Fibroblast of skin of back (primary cell): ENCODE measurements around the gene EXT2. TPM values are rescaled to one million over a fixed set of nuclear protein-coding genes. Genes with fewer than 3 reads are reported as not detected.
A peak's percentile ranks its signal among the peaks of the same experiment; 100 is the strongest.

Experiments
- DNase-seq: peaks from one replicate; pipeline ENCODE4 v3.0.0-alpha.2; 2013
- polyA plus RNA-seq, 2 experiments: library from polyadenylated mRNA; unstranded; fragments of 120-200 nt; gene quantifications; one replicate each; pipeline ENCODE4 v1.2.1, GENCODE V29; 2013; ENCODE audit not compliant: insufficient read length in 2 of 2

EXT2 gene
- polyA plus RNA-seq (2013, experiment 1 of 2; ENCODE audit: insufficient read length), result 85.4 TPM
- polyA plus RNA-seq (2013, experiment 2 of 2; ENCODE audit: insufficient read length), result 80.1 TPM

GRCh38 chr11:44095506-44096359 lies at the start of gene EXT2:
TSS of gene EXT2 (plus strand) at chr11:44095678. CDS start at chr11:44107713, 12,035 bp downstream.
- peak; percentile 76 for DNase-seq

- DNase-seq, result no peak
These were observed 49.3 kb upstream of the EXT2 start for GRCh38 chr11:44046182-44046581.

- no peak for DNase-seq
These were observed 48.2 kb upstream of the EXT2 start for GRCh38 chr11:44047298-44047697.

GRCh38 chr11:44047931-44048431 lies 47.5 kb upstream of the EXT2 start, which contains the start of gene ACCSL:
TSS of gene ACCSL (plus strand) at chr11:44047981. CDS start at chr11:44048037, 56 bp downstream.
- no peak for DNase-seq

GRCh38 chr11:44049832-44050231 lies 45.6 kb upstream of the EXT2 start:
- DNase-seq, result no peak

- DNase-seq, result no peak
These were observed 44.3 kb upstream of the EXT2 start for GRCh38 chr11:44051171-44051570.

GRCh38 chr11:44057340-44057739 lies 38.1 kb upstream of the EXT2 start:
- no peak for DNase-seq

GRCh38 chr11:44058275-44058674 lies 37.2 kb upstream of the EXT2 start:
- no peak for DNase-seq

- peak; percentile 1 for DNase-seq
These were observed 30.3 kb upstream of the EXT2 start for GRCh38 chr11:44065161-44065661.

GRCh38 chr11:44065841-44066731 lies 29.4 kb upstream of the EXT2 start, which contains the start of gene ACCS:
TSS of gene ACCS (plus strand) at chr11:44066270. CDS start at chr11:44067628, 1,358 bp downstream.
- peak; percentile 92 for DNase-seq

- DNase-seq, result peak; percentile 72
These were observed 28.7 kb upstream of the EXT2 start for GRCh38 chr11:44066732-44067141.

- DNase-seq, result peak; percentile 2
These were observed 28.2 kb upstream of the EXT2 start for GRCh38 chr11:44067266-44067665.

GRCh38 chr11:44068180-44068579 lies 27.3 kb upstream of the EXT2 start:
- DNase-seq, result no peak

GRCh38 chr11:44071157-44071556 lies 24.3 kb upstream of the EXT2 start:
- no peak for DNase-seq

GRCh38 chr11:44072757-44073658 lies 22.5 kb upstream of the EXT2 start:
- no peak for DNase-seq

GRCh38 chr11:44078794-44079193 lies 16.7 kb upstream of the EXT2 start:
- DNase-seq, result no peak

- no peak for DNase-seq
These were observed 16.1 kb upstream of the EXT2 start for GRCh38 chr11:44079376-44079775.

GRCh38 chr11:44080951-44081350 lies 14.5 kb upstream of the EXT2 start:
- no peak for DNase-seq

- no peak for DNase-seq
These were observed 12.8 kb upstream of the EXT2 start for GRCh38 chr11:44082645-44083044.

- DNase-seq, result no peak
These were observed 12.0 kb upstream of the EXT2 start for GRCh38 chr11:44083433-44083832.

- DNase-seq, result no peak
These were observed 11.6 kb upstream of the EXT2 start for GRCh38 chr11:44083906-44084305.
